Stomach smooth muscle (tissue), 2 donors: ENCODE measurements around the gene SLC16A10.
"Not testable (repeated sequence)": the region's sequence is repeated elsewhere in the genome, so short reads cannot be mapped to it uniquely, and the experiment has no call there.

Experiments
- H3K27ac ChIP-seq: one replicate; pipeline ENCODE4 v1.7.0; 2013; ENCODE audit warnings: mild to moderate bottlenecking, low read length, inconsistent platforms
- H3K27me3 ChIP-seq, 2 donors: one replicate each; pipeline ENCODE4 v1.7.0; 2013; ENCODE audit warnings: low read length in 2 of 2; ENCODE audit not compliant: insufficient read depth in 2 of 2, control insufficient read depth in 1 of 2
- H3K36me3 ChIP-seq, 2 donors: one replicate each; pipeline ENCODE4 v1.7.0; 2013; ENCODE audit warnings: low read length in 2 of 2; ENCODE audit not compliant: control insufficient read depth in 2 of 2, insufficient read depth in 2 of 2
- H3K4me1 ChIP-seq: one replicate; pipeline ENCODE4 v1.7.0; 2013; ENCODE audit warnings: low read length; ENCODE audit not compliant: control insufficient read depth, insufficient read depth
- H3K4me3 ChIP-seq, 2 donors: one replicate each; pipeline ENCODE4 v1.7.0; 2013; ENCODE audit warnings: low read length in 2 of 2
- H3K9ac ChIP-seq, 2 donors: one replicate each; pipeline ENCODE4 v1.7.0; 2013; ENCODE audit warnings: low read length in 2 of 2, mild to moderate bottlenecking in 1 of 2
- H3K9me3 ChIP-seq, 2 donors: one replicate each; pipeline ENCODE4 v1.7.0; 2013; ENCODE audit warnings: low read length in 2 of 2; ENCODE audit not compliant: control insufficient read depth in 2 of 2
- donor health status: healthy.
- donor health status: Pancreatic carcinoma.

Gene SLC16A10

DNA sequence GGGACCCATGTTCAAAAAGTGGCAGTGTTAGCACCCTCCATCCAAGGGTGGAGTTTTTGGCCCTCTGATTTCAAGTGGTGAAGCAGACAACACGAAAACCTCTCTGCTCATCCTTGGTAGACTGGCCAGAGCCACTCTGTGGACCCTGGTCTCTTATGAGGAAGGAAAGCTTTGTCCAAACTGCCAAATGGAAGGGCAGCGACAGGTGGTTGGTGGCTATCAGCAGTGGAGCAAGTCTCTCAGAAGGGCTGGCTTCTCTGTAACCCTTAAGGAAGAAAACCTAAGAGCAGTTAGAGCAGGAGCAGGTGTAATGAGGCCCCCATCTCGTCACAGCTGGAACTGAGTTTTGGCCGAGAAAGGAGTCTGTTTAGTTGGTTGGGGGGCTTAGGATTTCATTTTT lies 155.8 kb downstream of the SLC16A10 start:
- no peak overlapping the region for H3K4me3 ChIP-seq
- no peaks in the 10 kb centered on the region for H3K27me3 ChIP-seq
- H3K9me3 ChIP-seq = no peaks in the 10 kb centered on the region
- no peak overlapping the region for H3K9ac ChIP-seq
- H3K4me1 ChIP-seq = no peaks in the 10 kb centered on the region
- no peak overlapping the region for H3K27ac ChIP-seq
- H3K36me3 ChIP-seq = no peaks in the 10 kb centered on the region

DNA sequence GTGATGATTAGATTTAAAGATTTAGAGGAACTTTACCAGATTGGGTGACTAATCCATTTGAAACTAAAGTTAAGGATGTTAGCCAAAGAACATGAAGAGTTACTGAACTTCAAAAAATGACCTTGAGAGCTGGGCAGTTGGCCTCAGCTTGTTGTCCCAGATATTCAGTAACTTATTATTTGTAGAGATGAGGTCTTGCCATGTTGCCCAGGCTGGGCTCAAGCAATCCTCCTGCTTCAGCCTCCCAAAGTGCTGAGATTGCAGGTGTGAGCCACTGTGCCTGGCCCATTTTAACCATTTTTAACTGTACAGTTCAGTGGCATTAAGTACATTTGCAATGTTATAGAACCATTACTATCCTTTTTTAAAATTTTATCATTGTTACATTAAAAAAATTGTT lies 161.5 kb downstream of the SLC16A10 start:
- Histone ChIP-seq H3K9ac (no peak overlapping the region), H3K9me3 (no peaks in the 10 kb centered on the region), H3K27ac (no peak overlapping the region), H3K4me1 (no peaks in the 10 kb centered on the region), H3K36me3 (no peaks in the 10 kb centered on the region), H3K4me3 (no peak overlapping the region), H3K27me3 (no peaks in the 10 kb centered on the region)

DNA sequence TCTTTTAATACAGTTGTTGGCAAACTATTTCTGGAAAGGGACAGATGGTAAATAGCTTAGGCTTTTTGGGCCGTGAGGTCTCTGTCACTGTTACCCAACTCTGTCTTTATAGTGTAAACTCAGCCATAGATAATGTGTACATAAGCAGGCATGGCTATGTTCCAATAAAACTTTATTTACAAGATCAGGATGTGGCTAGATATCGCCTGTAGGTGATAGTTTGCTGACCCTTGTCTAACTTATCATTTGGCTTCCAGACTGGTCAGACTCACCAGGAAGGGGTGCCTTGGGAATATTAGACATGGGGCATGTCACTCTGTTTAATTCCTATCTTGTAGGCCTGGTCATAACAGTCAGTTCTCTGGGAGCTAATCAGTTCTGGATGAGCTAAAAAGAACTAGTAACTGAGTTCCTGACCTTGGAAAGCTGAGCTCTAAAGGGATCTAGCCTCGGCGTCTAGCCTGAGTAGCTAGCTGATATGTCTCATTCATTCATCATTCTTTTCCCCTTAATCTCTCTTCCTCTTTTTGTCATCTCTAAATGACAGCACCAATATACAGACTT lies 163.6 kb downstream of the SLC16A10 start:
- Histone ChIP-seq H3K4me3 (no peak overlapping the region), H3K9ac (no peak overlapping the region), H3K4me1 (no peaks in the 10 kb centered on the region), H3K27me3 (peaks cover 0 to 4% of the 10 kb centered on the region in 2 donors), H3K27ac (no peak overlapping the region), H3K9me3 (no peaks in the 10 kb centered on the region), H3K36me3 (no peaks in the 10 kb centered on the region)

DNA sequence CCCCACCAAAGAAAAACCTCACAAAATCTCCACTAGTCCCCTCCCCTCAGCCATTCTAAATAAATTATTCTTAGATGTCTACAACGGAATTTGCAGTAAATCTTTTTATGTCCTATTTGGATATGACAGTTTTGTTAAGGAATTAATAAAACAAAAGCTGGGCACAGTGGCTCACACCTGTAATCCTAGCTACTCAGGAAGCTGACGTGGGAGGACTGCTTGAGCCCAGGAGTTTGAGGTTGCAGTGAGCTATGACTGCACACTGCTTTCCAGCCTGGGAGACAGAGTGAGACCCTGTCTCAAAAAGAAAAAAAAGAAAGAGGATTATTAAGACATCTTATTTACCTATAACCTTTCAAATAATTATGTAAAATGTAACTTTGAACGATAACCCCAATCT lies 165.4 kb downstream of the SLC16A10 start:
- no peaks in the 10 kb centered on the region for H3K36me3 ChIP-seq
- H3K4me3 ChIP-seq = no peak overlapping the region
- H3K27ac ChIP-seq = no peak overlapping the region
- peaks cover 0 to 4% of the 10 kb centered on the region in 2 donors for H3K27me3 ChIP-seq
- no peaks in the 10 kb centered on the region for H3K9me3 ChIP-seq
- no peak overlapping the region for H3K9ac ChIP-seq
- H3K4me1 ChIP-seq = no peaks in the 10 kb centered on the region

DNA sequence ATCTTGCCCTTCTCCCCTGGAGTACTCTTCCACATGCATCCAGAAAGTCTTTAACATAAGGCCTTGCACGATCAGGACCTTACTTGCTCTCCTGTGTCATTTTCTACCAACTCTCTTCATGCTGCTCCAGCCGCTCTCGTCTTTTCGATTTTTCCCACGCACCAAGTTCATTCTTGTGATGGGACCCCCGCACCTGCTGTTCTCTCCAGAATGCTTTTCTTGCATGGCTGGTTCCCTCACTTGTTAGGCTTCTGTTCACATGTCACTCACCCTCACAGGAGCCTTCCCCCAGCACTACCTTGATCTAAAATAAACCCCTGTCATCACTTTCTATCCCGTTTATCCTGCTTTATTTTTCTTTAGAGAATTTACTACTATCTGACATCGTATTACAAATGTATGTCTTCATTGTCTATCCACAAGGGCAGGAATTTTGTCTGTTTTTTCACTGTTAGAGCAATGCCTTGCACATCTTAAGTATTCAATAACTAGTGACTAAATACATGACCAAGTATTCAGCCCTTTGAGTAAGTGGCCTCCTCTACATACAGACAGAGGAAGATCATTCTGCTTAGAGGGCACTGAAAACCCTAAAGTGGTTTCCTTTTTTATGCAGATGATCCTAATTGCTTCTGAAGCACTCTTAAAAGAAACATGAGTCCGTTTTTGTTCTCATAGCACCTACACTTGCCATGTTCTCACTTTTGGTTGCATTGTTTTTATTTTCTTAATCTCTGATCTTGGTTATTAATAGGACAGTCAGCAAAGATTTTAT lies 166.9 kb downstream of the SLC16A10 start:
- H3K9ac ChIP-seq = no peak overlapping the region
- H3K4me1 ChIP-seq = no peaks in the 10 kb centered on the region
- H3K27me3 ChIP-seq = peaks cover 0 to 4% of the 10 kb centered on the region in 2 donors
- H3K4me3 ChIP-seq = no peak overlapping the region
- H3K9me3 ChIP-seq = no peaks in the 10 kb centered on the region
- no peaks in the 10 kb centered on the region for H3K36me3 ChIP-seq
- no peak overlapping the region for H3K27ac ChIP-seq

DNA sequence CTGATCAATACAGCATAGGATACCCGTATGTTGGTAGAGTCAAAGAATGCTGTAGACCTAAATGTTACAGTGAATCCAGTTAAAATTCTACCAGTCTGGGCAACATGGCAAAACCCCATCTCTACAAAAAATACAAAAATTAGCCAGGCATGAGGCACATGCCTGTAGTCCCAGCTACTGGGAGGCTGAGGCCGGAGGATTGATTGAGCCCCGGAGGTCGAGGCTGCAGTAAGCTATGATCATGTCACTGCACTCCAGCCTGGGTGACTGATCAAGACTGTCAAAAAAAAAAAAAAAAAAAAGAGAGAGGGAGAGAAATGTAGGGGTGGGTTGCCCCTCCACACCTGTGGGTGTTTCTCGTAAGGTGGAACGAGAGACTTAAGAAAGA lies 167.5 kb downstream of the SLC16A10 start:
- Histone ChIP-seq H3K36me3 (no peaks in the 10 kb centered on the region), H3K9ac (no peak overlapping the region), H3K4me3 (no peak overlapping the region)

DNA sequence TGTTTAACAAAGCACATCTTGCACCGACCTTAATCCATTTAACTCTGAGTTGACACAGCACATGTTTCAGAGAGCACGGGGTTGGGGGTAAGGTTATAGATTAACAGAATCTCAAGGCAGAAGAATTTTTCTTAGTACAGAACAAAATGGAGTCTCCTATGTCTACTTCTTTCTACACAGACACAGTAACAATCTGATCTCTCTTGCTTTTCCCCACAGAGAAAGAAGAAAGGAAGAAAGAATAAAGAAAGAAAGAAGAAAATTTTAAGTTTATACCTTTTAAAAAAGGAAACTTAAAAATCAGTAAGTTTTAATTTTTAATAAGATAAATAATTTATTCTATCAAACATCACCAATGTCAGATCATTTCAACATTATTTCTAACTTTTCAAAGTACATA lies 168.5 kb downstream of the SLC16A10 start:
- H3K9ac ChIP-seq, H3K9me3 ChIP-seq, H3K27ac ChIP-seq, H3K4me1 ChIP-seq, H3K36me3 ChIP-seq, H3K4me3 ChIP-seq, H3K27me3 ChIP-seq: not testable (repeated sequence)

More for the DNA sequence above, 167.5 kb downstream of the SLC16A10 start:
- Histone ChIP-seq H3K9me3 (no peaks in the 10 kb centered on the region), H3K4me1 (no peaks in the 10 kb centered on the region), H3K27me3 (peaks cover 0 to 4% of the 10 kb centered on the region in 2 donors), H3K27ac (no peak overlapping the region)

DNA sequence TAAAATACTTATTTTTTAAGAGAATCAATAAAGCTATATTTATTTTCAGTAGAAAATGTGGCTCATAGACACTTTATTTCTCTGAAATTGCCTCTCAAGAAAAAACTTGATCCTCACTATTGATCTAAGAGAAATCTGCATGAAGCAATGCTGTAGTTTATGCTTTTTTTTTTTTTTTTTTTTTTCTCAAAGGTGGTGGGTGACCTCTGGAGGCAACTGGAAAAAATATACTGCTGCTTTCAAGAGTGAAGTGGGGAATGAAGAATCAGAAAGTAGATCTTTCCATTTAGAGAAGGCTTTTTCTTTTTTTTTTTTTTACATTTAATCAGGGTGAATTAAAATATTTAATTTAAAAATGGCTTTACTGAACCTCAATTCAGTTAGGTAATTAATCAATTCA lies 169.3 kb downstream of the SLC16A10 start:
- H3K9me3 ChIP-seq = no peaks in the 10 kb centered on the region
- H3K4me3 ChIP-seq = no peak overlapping the region
- no peaks in the 10 kb centered on the region for H3K36me3 ChIP-seq
- H3K9ac ChIP-seq = no peak overlapping the region
- peaks cover 12% of the 10 kb centered on the region for H3K4me1 ChIP-seq
- H3K27ac ChIP-seq = no peak overlapping the region
- peaks cover 0 to 4% of the 10 kb centered on the region in 2 donors for H3K27me3 ChIP-seq

DNA sequence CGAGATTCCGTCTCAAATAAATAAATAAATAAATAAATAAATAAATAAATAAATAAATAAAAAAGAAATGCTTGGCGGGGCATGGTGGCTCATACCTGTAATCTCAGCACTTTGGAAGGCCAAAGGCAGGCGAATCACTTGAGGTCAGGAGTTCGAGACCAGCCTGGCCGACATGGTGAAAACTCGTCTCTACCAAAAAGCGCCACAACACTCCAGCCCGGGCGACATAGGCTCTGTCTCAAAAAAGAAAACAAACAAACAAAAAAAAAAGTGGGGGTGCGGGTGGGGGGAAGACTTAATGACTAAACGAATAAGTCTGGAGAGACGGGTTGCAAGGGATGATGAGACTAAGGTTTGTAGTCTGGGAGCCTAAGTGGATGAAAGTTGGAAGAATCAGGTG lies 170.7 kb downstream of the SLC16A10 start:
- Histone ChIP-seq H3K27me3 (peaks cover 0 to 4% of the 10 kb centered on the region in 2 donors), H3K9ac (no peak overlapping the region), H3K36me3 (no peaks in the 10 kb centered on the region), H3K4me1 (peaks cover 12% of the 10 kb centered on the region), H3K4me3 (no peak overlapping the region), H3K9me3 (no peaks in the 10 kb centered on the region), H3K27ac (no peak overlapping the region)

DNA sequence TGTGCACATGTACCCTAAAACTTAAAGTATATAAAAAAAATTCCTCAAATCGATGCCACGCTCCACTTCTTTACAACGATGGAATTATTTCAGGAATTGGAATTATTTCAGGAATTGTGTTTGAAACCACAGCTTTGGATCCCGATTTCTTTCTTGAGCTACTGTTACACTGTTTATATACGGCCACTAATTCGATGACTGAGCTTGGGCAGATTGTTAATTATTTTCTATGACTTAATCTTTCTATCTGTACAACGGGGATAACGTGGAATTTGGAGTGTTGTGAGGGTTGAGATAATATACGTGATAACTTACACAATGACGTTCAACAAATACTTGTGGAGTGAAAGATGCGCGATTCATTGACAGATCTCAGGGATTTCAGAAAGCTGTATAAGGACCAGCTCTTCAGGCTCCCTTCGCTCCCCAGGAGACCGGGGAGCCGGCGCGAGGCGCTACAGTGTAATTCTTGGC lies 171.3 kb downstream of the SLC16A10 start:
- H3K4me3 ChIP-seq = peak overlapping the region; percentile 53 to 87
- H3K27ac ChIP-seq = no peak overlapping the region
- H3K4me1 ChIP-seq = peaks cover 12% of the 10 kb centered on the region
- H3K36me3 ChIP-seq = no peaks in the 10 kb centered on the region
- H3K9me3 ChIP-seq = no peaks in the 10 kb centered on the region
- H3K27me3 ChIP-seq = peaks cover 0 to 4% of the 10 kb centered on the region in 2 donors
- peak overlapping the region; percentile 50 to 62 for H3K9ac ChIP-seq
